GM10266 (cell line): ENCODE measurements around the gene PLB1.

Experiments
- DNase-seq: peaks from one replicate; pipeline ENCODE4 v3.0.0; 2012; ENCODE audit errors: extremely low spot score
- TF ChIP-seq, protein P1 (sequence below): IDR thresholded peaks from 2 replicates; pipeline ENCODE4 v1.5.1; 2012; ENCODE audit warnings: mild to moderate bottlenecking, low read depth; ENCODE audit not compliant: control insufficient read depth, insufficient read depth; ENCODE audit errors: missing control alignments

The PLB1 gene

DNA sequence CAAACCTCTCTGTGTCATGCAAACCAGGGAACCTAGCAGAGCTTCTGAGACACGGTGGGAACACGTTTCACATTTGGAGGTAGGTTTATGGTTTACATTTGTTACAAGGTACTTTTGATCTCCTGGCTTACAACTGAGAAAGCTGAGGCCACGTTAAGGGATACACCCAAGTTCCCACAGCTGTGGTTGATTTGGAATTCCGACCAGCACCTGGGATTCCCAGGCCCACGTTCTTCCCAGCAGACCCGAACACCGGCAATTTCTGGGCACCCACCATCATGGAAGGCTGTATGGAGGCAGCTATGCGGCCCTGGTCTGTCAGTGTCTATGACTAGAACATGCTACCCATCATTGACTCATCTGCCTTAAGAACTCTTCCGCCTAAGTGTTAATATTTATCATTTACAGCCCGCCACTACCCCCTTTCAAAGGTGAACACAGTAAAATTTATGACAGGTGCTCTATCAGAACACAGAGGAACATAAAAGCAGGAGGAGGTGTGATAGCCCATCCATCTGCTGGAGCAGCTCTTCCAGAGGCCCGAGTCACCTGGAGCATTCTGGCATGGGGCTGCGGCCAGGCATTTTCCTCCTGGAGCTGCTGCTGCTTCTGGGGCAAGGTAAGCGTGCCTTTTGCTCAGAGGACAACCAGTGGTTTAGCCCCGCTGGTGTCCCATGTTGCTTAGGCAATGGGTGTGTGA lies at the start of gene PLB1:
Gene PLB1 (plus strand): TSS at position 510 of the 700 bp plus-strand sequence. CDS start 55 bp downstream, at position 565.
- DNase-seq: no peak
- TF ChIP-seq, protein P1, sequence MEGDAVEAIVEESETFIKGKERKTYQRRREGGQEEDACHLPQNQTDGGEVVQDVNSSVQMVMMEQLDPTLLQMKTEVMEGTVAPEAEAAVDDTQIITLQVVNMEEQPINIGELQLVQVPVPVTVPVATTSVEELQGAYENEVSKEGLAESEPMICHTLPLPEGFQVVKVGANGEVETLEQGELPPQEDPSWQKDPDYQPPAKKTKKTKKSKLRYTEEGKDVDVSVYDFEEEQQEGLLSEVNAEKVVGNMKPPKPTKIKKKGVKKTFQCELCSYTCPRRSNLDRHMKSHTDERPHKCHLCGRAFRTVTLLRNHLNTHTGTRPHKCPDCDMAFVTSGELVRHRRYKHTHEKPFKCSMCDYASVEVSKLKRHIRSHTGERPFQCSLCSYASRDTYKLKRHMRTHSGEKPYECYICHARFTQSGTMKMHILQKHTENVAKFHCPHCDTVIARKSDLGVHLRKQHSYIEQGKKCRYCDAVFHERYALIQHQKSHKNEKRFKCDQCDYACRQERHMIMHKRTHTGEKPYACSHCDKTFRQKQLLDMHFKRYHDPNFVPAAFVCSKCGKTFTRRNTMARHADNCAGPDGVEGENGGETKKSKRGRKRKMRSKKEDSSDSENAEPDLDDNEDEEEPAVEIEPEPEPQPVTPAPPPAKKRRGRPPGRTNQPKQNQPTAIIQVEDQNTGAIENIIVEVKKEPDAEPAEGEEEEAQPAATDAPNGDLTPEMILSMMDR: no peak

DNA sequence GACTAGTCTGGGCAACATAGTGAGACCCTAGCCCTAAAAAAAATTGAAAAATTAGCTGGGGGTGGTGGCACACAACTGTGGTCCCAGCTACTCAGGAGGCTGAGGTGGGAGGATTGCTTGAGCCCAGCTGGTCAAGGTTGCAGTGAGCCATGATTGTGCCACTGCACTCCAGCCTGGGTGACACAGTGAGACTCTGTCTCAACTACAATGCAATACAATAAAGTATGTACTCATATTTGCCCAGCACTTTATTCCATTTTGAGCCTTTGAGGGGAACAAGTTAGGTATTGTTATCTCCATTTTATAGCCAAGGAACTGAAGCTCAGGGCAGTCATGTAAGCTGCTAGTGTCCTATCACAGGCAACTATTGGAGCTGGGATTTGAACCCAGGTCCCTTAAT lies 49.3 kb upstream of the PLB1 start:
- TF ChIP-seq, protein P1: no peak
- no peak for DNase-seq

- no peak for DNase-seq
- TF ChIP-seq, protein P1: no peak
These were observed 48.8 kb upstream of the PLB1 start for GRCh38 chr2:28447086-28447485.

DNA sequence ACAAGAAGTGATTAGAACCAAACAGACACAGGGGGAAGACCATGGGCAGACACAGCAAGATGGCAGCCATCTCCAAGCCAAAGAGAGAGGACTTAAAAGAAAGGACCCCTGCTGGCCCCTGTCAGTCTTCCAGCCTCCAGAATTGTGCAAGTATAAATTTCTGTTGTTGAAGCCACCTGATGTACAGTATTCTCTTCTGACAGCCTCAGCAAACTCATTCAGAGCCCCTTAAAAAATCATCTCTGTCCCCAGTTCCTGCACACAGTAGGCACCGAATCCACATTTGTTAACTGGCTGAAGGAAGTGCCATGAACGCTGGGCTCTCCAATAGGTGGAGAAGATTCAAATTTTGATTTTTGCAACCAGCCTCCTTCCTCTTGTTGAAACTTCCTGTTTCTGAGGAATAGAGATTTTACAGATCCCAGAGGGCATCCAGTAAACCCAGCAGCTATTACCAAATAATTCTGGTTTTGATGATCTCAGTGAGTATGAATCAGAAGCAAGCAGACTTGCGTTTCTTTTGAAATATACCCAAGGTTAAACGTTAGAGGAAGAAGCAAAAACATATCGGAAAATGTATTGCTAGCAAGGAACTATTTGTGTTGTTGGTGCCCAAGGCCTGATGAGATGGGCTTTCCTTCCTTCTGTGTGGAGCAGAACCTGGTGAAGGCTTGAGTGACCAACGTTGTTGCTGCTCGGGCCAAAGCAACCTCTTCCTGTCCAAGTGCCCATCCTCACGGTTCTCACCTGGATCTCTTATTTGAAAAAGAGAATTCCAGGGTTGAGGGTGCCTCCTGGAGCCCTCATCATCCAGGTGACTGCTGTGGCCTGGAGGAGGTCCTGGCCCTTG lies 47.7 kb upstream of the PLB1 start:
- no peak for DNase-seq
- TF ChIP-seq, protein P1: no peak

- TF ChIP-seq, protein P1: no peak
These were observed 47.1 kb upstream of the PLB1 start for GRCh38 chr2:28448793-28449100.

GRCh38 chr2:28449126-28449487 lies 46.8 kb upstream of the PLB1 start:
- no peak for DNase-seq
- TF ChIP-seq, protein P1: no peak

More at GRCh38 chr2:28448793-28449100, 47.1 kb upstream of the PLB1 start:
- no peak for DNase-seq
